GM23338 (cell line): ENCODE measurements around the gene ZNF609. TPM values are rescaled to one million over a fixed set of nuclear protein-coding genes. Genes with fewer than 3 reads are reported as not detected.

Experiments
- ATAC-seq: fragments of 200-7000 bp; cut with Tn5 transposase; 3 replicates; pipeline ENCODE4 v1.9.1; 2020
- DNase-seq: peaks from one replicate; pipeline ENCODE4 v3.0.0-alpha.2; 2015; ENCODE audit warnings: low spot score
- H2AFZ ChIP-seq: fragments of 200-600 bp; sonication (generic); 2 replicates; pipeline ENCODE4 v1.8.0; 2016; ENCODE audit warnings: antibody characterized with exemption, mild to moderate bottlenecking, moderate library complexity
- H3F3A ChIP-seq: fragments of 200-600 bp; sonication (generic); replicated peaks from 2 replicates; pipeline ENCODE4 v1.8.0; 2017; ENCODE audit warnings: antibody characterized with exemption, mixed run types, low read depth
- H3K27ac ChIP-seq: fragments of 200-600 bp; sonication (generic); 2 replicates; pipeline ENCODE4 v1.6.1; 2016; ENCODE audit warnings: low read depth
- H3K27me3 ChIP-seq: fragments of 200-600 bp; sonication (generic); 2 replicates; pipeline ENCODE4 v1.8.0; 2016; ENCODE audit warnings: mild to moderate bottlenecking, mixed run types, moderate library complexity; ENCODE audit not compliant: insufficient read depth
- H3K36me3 ChIP-seq: fragments of 200-600 bp; sonication (generic); 2 replicates; pipeline ENCODE4 v1.8.0; 2016; ENCODE audit warnings: mild to moderate bottlenecking; ENCODE audit not compliant: insufficient read depth
- H3K4me1 ChIP-seq: fragments of 200-600 bp; sonication (generic); 2 replicates; pipeline ENCODE4 v1.8.0; 2016; ENCODE audit warnings: mild to moderate bottlenecking, moderate library complexity; ENCODE audit not compliant: insufficient read depth
- H3K4me2 ChIP-seq: fragments of 200-600 bp; sonication (generic); 2 replicates; pipeline ENCODE4 v1.7.1; 2017; ENCODE audit warnings: mixed run types
- H3K4me3 ChIP-seq: fragments of 200-600 bp; sonication (generic); 2 replicates; pipeline ENCODE4 v1.6.1; 2016; ENCODE audit warnings: mixed run types
- H3K79me2 ChIP-seq: fragments of 200-600 bp; sonication (generic); replicated peaks from 2 replicates; pipeline ENCODE4 v1.8.0; 2017; ENCODE audit warnings: mild to moderate bottlenecking; ENCODE audit not compliant: insufficient read depth
- H3K9me2 ChIP-seq: fragments of 200-600 bp; sonication (generic); 2 replicates; pipeline ENCODE4 v1.8.0; 2017; ENCODE audit not compliant: insufficient read depth
- H4K20me1 ChIP-seq: fragments of 200-600 bp; sonication (generic); replicated peaks from 2 replicates; pipeline ENCODE4 v1.8.0; 2017; ENCODE audit warnings: mild to moderate bottlenecking; ENCODE audit not compliant: insufficient read depth
- H3K27ac Mint-ChIP-seq: 2 replicates; pipeline ENCODE4 v1.8.0; 2020; ENCODE audit warnings: inconsistent platforms, mild to moderate bottlenecking, moderate library complexity, mixed read lengths
- H3K27me3 Mint-ChIP-seq: 3 replicates; pipeline ENCODE4 v1.8.0; 2022; ENCODE audit warnings: low read depth, mild to moderate bottlenecking, moderate library complexity, mixed read lengths, inconsistent platforms; ENCODE audit not compliant: insufficient read depth, poor library complexity
- H3K36me3 Mint-ChIP-seq: 3 replicates; pipeline ENCODE4 v1.8.0; 2021; ENCODE audit warnings: low read depth, mild to moderate bottlenecking, inconsistent platforms, moderate library complexity, mixed read lengths
- H3K4me1 Mint-ChIP-seq: 3 replicates; pipeline ENCODE4 v1.8.0; 2020; ENCODE audit warnings: mild to moderate bottlenecking, inconsistent platforms, mixed read lengths
- H3K4me3 Mint-ChIP-seq: 3 replicates; pipeline ENCODE4 v1.8.0; 2021; ENCODE audit warnings: moderate library complexity, mild to moderate bottlenecking, inconsistent platforms, mixed read lengths
- H3K9me3 Mint-ChIP-seq: 3 replicates; pipeline ENCODE4 v1.8.0; 2020; ENCODE audit warnings: moderate library complexity, mild to moderate bottlenecking, inconsistent platforms, mixed read lengths
- CREB1 ChIP-seq: fragments of 250-450 bp; sonication (Bioruptor Pico); IDR thresholded peaks from 2 replicates; pipeline ENCODE4 v1.5.0; 2020; ENCODE audit warnings: low read depth, mild to moderate bottlenecking, moderate library complexity
- CTCF ChIP-seq, 2 experiments: fragments of 200-600 bp in 1 of 2; sonication (generic) in 1 of 2; conservative IDR thresholded peaks; 2 replicates each; pipeline versions ENCODE4 v1.5.1 to v1.6.1; 2016 to 2017; ENCODE audit warnings: antibody characterized with exemption in 2 of 2, low read depth in 2 of 2, mild to moderate bottlenecking in 2 of 2, moderate library complexity in 1 of 2
- ETS1 ChIP-seq: IDR thresholded peaks from 2 replicates; pipeline ENCODE4 v1.6.1; 2016; ENCODE audit warnings: antibody characterized with exemption
- EZH2 ChIP-seq: fragments of 200-600 bp; sonication (generic); IDR thresholded peaks from one replicate; pipeline ENCODE4 v1.8.0; 2017; ENCODE audit warnings: antibody characterized with exemption, mild to moderate bottlenecking, low read depth; ENCODE audit not compliant: unreplicated experiment
- EZH2phosphoT487 ChIP-seq: fragments of 200-600 bp; sonication (generic); IDR thresholded peaks from one replicate; pipeline ENCODE4 v1.8.1; 2018; ENCODE audit warnings: antibody characterized with exemption; ENCODE audit not compliant: unreplicated experiment
- JUNB ChIP-seq: IDR thresholded peaks from one replicate; pipeline ENCODE4 v1.6.1; 2016; ENCODE audit warnings: antibody characterized with exemption; ENCODE audit not compliant: unreplicated experiment
- NANOG ChIP-seq: IDR thresholded peaks from 2 replicates; pipeline ENCODE4 v1.6.1; 2016; ENCODE audit warnings: antibody characterized with exemption, borderline replicate concordance
- POLR2AphosphoS5 ChIP-seq: IDR thresholded peaks from 2 replicates; pipeline ENCODE4 v1.6.1; 2016; ENCODE audit warnings: antibody characterized with exemption, low read depth
- REST ChIP-seq: IDR thresholded peaks from one replicate; pipeline ENCODE4 v1.6.1; 2018; ENCODE audit warnings: antibody characterized with exemption; ENCODE audit not compliant: unreplicated experiment
- STAT1 ChIP-seq: IDR thresholded peaks from one replicate; pipeline ENCODE4 v1.6.1; 2016; ENCODE audit warnings: antibody characterized with exemption; ENCODE audit not compliant: unreplicated experiment
- ZNF114 ChIP-seq: fragments of 250-450 bp; sonication (Bioruptor Pico); IDR thresholded peaks from 2 replicates; pipeline ENCODE4 v1.5.0; 2020; ENCODE audit warnings: mild to moderate bottlenecking, moderate library complexity
- ZNF331 ChIP-seq: fragments of 250-450 bp; sonication (Bioruptor Pico); IDR thresholded peaks from 2 replicates; pipeline ENCODE4 v1.5.0; 2020; ENCODE audit warnings: low read depth, mild to moderate bottlenecking, moderate library complexity
- ZNF462 ChIP-seq: fragments of 250-450 bp; sonication (Bioruptor Pico); IDR thresholded peaks from 2 replicates; pipeline ENCODE4 v1.5.0; 2020; ENCODE audit warnings: mild to moderate bottlenecking, moderate library complexity
- polyA plus RNA-seq: library from polyadenylated mRNA; unstranded; fragments of >200 nt; fragmentation: Nextera tagmentation; extraction: Ambion mirVana; gene quantifications from 2 replicates; pipeline ENCODE4 v1.2.1, GENCODE V29; 2016
- total RNA-seq: library from RNA; depleted of rRNA; stranded (reverse); fragments of >200 nt; shearing (Covaris generic); gene quantifications from 2 replicates; pipeline ENCODE4 v1.2.3, GENCODE V29; 2014

The ZNF609 gene
- total and polyA plus RNA-seq, 2 experiments from 2014 or later: 26.4 to 40.2 TPM

GRCh38 chr15:64586984-64587383, 126.6 kb downstream of the ZNF609 start:
- H3K36me3 ChIP-seq: no peaks in the 10 kb centered on the region
- Mint-ChIP-seq H3K27ac (no peak overlapping the region), H3K9me3 (no peaks in the 10 kb centered on the region), H3K4me3 (no peak overlapping the region), H3K4me1 (peaks cover 16% of the 10 kb centered on the region), H3K36me3 (no peaks in the 10 kb centered on the region), H3K27me3 (no peaks in the 10 kb centered on the region)
- H2AFZ ChIP-seq: no peak overlapping the region
- no peak overlapping the region for H3K4me3 ChIP-seq
- no peak overlapping the region for H3K4me2 ChIP-seq
- peaks cover 5% of the 10 kb centered on the region for H3K4me1 ChIP-seq
- DNase-seq: no peak
- TF ChIP-seq CTCF (conservative IDR thresholded peaks at IDR 0.05; ENCODE audit: low read depth in 2 of 2) (no peak), POLR2AphosphoS5 (no peak), NANOG (no peak), EZH2phosphoT487 (no peak), ZNF462 (no peak), ZNF331 (CRISPR knock-in tag) (no peak), ZNF114 (CRISPR knock-in tag) (no peak), CREB1 (CRISPR knock-in tag) (no peak), REST (no peak), JUNB (no peak), ETS1 (no peak), STAT1 (no peak), EZH2 (no peak)
- H3F3A ChIP-seq: no peaks in the 10 kb centered on the region; the same call in 1 of the 2 replicates
- no peaks in the 10 kb centered on the region for H3K9me2 ChIP-seq
- H3K27ac ChIP-seq: no peak overlapping the region
- peaks cover 46% of the 10 kb centered on the region for H4K20me1 ChIP-seq
- ATAC-seq: no peak
- peaks cover 94% of the 10 kb centered on the region for H3K79me2 ChIP-seq
- no peaks in the 10 kb centered on the region for H3K27me3 ChIP-seq
